ENCODE data around the gene CHTOP. TPM values are rescaled to one million over a fixed set of nuclear protein-coding genes. Genes with fewer than 3 reads are reported as not detected.

CHTOP gene
- total and polyA plus RNA-seq, 2 of the 13 experiments (the other 11 are each of a cell fraction or from before 2014, with no cell fraction given): 38.0 to 51.9 TPM

GRCh38 chr1:153640861-153641260, 7.0 kb downstream of the CHTOP start:
- WGBS (ENCODE audit: low lambda C conversion rate): 85% methylated on average over 6 of the region's 6 CpGs
- TF ChIP-seq POLR2A (IDR thresholded peaks at IDR 0.05; ENCODE audit: insufficient read depth in 1 of 2, low read depth in 2 of 2, low read length in 2 of 2) (no peak), HNRNPL (IDR thresholded peaks at IDR 0.05; ENCODE audit: low read depth, low read length) (no peak), ZSCAN9 (CRISPR knock-in tag; IDR thresholded peaks at IDR 0.05; ENCODE audit: borderline replicate concordance) (no peak), ZNF12 (CRISPR knock-in tag; IDR thresholded peaks at IDR 0.05) (no peak), KDM1A (CRISPR knock-in tag; IDR thresholded peaks at IDR 0.05) (no peak)
- no peak for DNase-seq (ENCODE audit: low spot score)
- no peak for ATAC-seq
- in situ Hi-C loops (cut with HindIII; ENCODE audit: extremely low pct_ligation_motif_present, low pct_unique_long_range_greater_than_20kb): no loop called here
- H3K27me3 ChIP-seq (ENCODE audit: control insufficient read depth in 1 of 2, insufficient read depth in 2 of 2, low read length in 2 of 2): no peaks in the 10 kb centered on the region
- H3K4me2 ChIP-seq (ENCODE audit: low read depth, low read length): no peak overlapping the region
- ChIA-PET POLR2A (interaction anchor here (1.5 to 3.6 kb wide), 2 partner anchors 9 to 13 kb away, joined by 5 to 16 read pairs; partner anchors contain the start of genes S100A1 and S100A13), CTCF (ENCODE audit: low intra/inter-chr PET ratio, low total read pairs) (no interaction called here)
- H3K4me3 ChIP-seq (replicated peaks in 1 of 3; ENCODE audit: insufficient read depth in 1 of 3, low read depth in 2 of 3, low read length in 3 of 3): no peak overlapping the region
- H3K27ac ChIP-seq (ENCODE audit: extremely low read length, insufficient read depth, low read length): no peak overlapping the region
- peaks cover 24% of the 10 kb centered on the region for H3K4me1 ChIP-seq (ENCODE audit: insufficient read depth, low read length)
- no peak overlapping the region for H3K9ac ChIP-seq (ENCODE audit: insufficient read depth, low read depth, low read length)
- no TSS peak for BruUV-seq (replicated peaks)
- H4K20me1 ChIP-seq (ENCODE audit: insufficient read depth, low read length): peaks cover 5% of the 10 kb centered on the region; the same call in 1 of the 2 replicates
- no peak for FAIRE-seq
- peaks cover 27 to 96% of the 10 kb centered on the region in 2 experiments for H3K36me3 ChIP-seq (replicated peaks in 1 of 2; ENCODE audit: control insufficient read depth in 1 of 2, insufficient read depth in 2 of 2, low read length in 2 of 2)
- H2AFZ ChIP-seq (ENCODE audit: low read length): no peak overlapping the region
- H3K9me3 ChIP-seq (ENCODE audit: low read length): no peaks in the 10 kb centered on the region
- H3K79me2 ChIP-seq (ENCODE audit: insufficient read depth, low read length): peaks cover 19% of the 10 kb centered on the region
- intact Hi-C loops (cut with micrococcal nuclease; ENCODE audit: unreplicated experiment): no loop called here

DNA sequence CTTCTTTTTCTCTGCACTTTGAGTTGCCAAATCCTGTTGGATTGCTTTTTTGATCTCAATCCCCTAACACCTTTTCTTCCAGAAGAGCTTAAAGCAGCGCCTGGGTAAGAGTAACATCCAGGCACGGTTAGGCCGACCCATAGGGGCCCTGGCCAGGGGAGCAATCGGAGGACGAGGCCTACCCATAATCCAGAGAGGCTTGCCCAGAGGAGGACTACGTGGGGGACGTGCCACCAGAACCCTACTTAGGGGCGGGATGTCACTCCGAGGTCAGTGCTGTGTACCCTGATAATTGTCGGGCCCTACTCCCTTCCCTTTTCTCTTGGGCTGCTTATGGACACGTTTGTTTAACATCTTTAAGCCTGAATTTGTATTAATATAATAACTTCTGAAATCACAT, 8.3 kb downstream of the CHTOP start:
- intact Hi-C loops (cut with micrococcal nuclease; ENCODE audit: unreplicated experiment) (no loop called here), in situ Hi-C loops (cut with HindIII; ENCODE audit: extremely low pct_ligation_motif_present, low pct_unique_long_range_greater_than_20kb) (no loop called here)
- H3K27me3 ChIP-seq (ENCODE audit: control insufficient read depth in 1 of 2, insufficient read depth in 2 of 2, low read length in 2 of 2): no peaks in the 10 kb centered on the region
- TF ChIP-seq RBFOX2 (IDR thresholded peaks at IDR 0.05; ENCODE audit: low read depth, low read length): 0 out of 2 replicates have a peak, but pooled peaks have one; percentile 26
- TF ChIP-seq MEF2D (CRISPR knock-in tag; IDR thresholded peaks at IDR 0.05): no peak
- no peaks in the 10 kb centered on the region for H3K9me3 ChIP-seq (ENCODE audit: low read length)
- POLR2A ChIA-PET: interaction anchor here (3.6 to 4.2 kb wide), 2 partner anchors 8 to 14 kb away, joined by 16 to 40 read pairs; partner anchors contain the start of genes CHTOP, S100A1 and S100A13
- peaks cover 6% of the 10 kb centered on the region for H3K79me2 ChIP-seq (ENCODE audit: insufficient read depth, low read length)
- peaks cover 11% of the 10 kb centered on the region for H3K4me1 ChIP-seq (ENCODE audit: insufficient read depth, low read length)
- no peak overlapping the region for H2AFZ ChIP-seq (ENCODE audit: low read length)
- H3K36me3 ChIP-seq (replicated peaks in 1 of 2; ENCODE audit: control insufficient read depth in 1 of 2, insufficient read depth in 2 of 2, low read length in 2 of 2): peaks cover 21 to 86% of the 10 kb centered on the region in 2 experiments
- H4K20me1 ChIP-seq (ENCODE audit: insufficient read depth, low read length): no peaks in the 10 kb centered on the region; the same call in 1 of the 2 replicates
- no peak overlapping the region for H3K4me3 ChIP-seq (replicated peaks in 1 of 3; ENCODE audit: insufficient read depth in 1 of 3, low read depth in 2 of 3, low read length in 3 of 3)
- no peak overlapping the region for H3K27ac ChIP-seq (ENCODE audit: extremely low read length, insufficient read depth, low read length)
- CTCF ChIA-PET (ENCODE audit: low intra/inter-chr PET ratio, low total read pairs): no interaction called here
- DNase-seq (ENCODE audit: low spot score) (no peak), ATAC-seq (no peak), FAIRE-seq (no peak)
- WGBS (ENCODE audit: low lambda C conversion rate): 96% methylated on average over 11 of the region's 11 CpGs
- no peak overlapping the region for H3K9ac ChIP-seq (ENCODE audit: insufficient read depth, low read depth, low read length)
- H3K4me2 ChIP-seq (ENCODE audit: low read depth, low read length): no peak overlapping the region
- no TSS peak for BruUV-seq (replicated peaks)

Data from HepG2 (cell line).